Measurements from ENCODE around the gene PLEKHG3. TPM values are rescaled to one million over a fixed set of nuclear protein-coding genes. Genes with fewer than 3 reads are reported as not detected.
A peak's percentile ranks its signal among the peaks of the same experiment; 100 is the strongest.

The PLEKHG3 gene
- total and polyA plus RNA-seq, 4 donors: 8.4 to 21.3 (median 14.6) TPM

DNA sequence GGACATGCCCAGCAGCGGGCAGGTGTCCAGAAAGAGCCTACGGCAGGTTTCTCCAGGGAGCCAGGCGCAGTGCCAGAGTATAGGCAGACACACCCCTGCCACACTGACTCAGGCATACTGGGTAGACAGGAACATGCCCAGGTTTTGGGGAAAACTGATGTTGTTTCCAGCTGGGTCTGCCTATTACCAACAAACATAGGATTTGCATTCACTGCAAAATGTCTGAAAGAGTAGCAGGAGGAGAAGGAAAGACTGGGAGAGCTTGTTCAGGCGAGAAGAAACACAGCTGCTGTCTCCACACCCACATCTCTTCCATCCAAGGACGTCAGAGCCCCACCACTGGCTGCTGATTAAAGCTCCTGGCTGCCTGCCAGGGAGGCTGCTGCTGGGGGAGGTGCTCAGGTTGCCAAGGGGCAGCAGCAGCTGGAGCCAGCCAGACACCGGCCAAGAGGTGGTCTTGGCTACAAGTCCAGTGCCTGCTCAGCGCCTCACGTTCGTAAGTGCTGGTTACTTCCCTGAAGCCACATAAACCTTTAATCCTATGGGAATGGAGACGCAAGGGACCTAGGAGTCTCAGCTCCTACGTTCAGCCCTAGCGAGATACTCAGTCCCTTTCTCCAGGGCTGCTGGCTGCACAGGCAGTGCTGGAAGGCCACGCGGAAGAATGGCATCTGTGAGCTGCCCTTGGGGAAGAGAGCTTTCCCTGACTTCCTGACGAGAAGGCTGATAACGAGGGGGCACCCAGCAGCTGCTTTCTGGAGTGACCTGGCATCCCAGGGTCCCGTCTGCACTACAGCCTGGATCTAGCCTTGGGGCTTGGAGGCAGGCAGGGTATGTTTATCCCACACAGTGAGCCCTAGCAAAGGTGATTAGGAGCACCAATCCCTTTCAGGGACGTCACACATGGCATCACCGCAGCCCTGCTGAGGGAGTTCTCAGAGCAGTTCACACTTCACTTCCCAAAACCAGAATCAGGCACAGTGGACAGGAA lies 58.1 kb downstream of the PLEKHG3 start:
- TF ChIP-seq SP1 (IDR thresholded peaks at IDR 0.05) (peak; percentile 14), FOXA2 (IDR thresholded peaks at IDR 0.05) (no peak), HNF4G (IDR thresholded peaks at IDR 0.05) (no peak), NR2F2 (IDR thresholded peaks at IDR 0.05) (peak; percentile 72), JUND (IDR thresholded peaks at IDR 0.05) (no peak)
- H3K36me3 ChIP-seq (ENCODE audit: control insufficient read depth in 4 of 4, insufficient read depth in 3 of 4, low read depth in 1 of 4, low read length in 3 of 4): no peaks in the 10 kb centered on the region
- peak overlapping the region in 1 of 2 donors; percentile 16 for H3K27ac ChIP-seq (ENCODE audit: low read depth in 1 of 2, low read length in 2 of 2)
- WGBS: 39% methylated on average over 19 of the region's 19 CpGs
- no peaks in the 10 kb centered on the region for H3K9me3 ChIP-seq (ENCODE audit: control insufficient read depth in 4 of 4, low read length in 3 of 4)
- no peak overlapping the region for H3K9ac ChIP-seq (ENCODE audit: low read depth in 1 of 2, low read length in 2 of 2)
- H3K4me1 ChIP-seq (ENCODE audit: control insufficient read depth in 4 of 4, insufficient read depth in 4 of 4, low read length in 3 of 4): peaks cover 0 to 9% (median 3%) of the 10 kb centered on the region in 4 donors
- H3K4me3 ChIP-seq (ENCODE audit: low read depth in 1 of 3, low read length in 3 of 3): no peak overlapping the region
- H3K27me3 ChIP-seq (ENCODE audit: control insufficient read depth in 4 of 4, insufficient read depth in 4 of 4, low read length in 3 of 4): no peaks in the 10 kb centered on the region
- peak; percentile 91 for DNase-seq (ENCODE audit: low spot score)

DNA sequence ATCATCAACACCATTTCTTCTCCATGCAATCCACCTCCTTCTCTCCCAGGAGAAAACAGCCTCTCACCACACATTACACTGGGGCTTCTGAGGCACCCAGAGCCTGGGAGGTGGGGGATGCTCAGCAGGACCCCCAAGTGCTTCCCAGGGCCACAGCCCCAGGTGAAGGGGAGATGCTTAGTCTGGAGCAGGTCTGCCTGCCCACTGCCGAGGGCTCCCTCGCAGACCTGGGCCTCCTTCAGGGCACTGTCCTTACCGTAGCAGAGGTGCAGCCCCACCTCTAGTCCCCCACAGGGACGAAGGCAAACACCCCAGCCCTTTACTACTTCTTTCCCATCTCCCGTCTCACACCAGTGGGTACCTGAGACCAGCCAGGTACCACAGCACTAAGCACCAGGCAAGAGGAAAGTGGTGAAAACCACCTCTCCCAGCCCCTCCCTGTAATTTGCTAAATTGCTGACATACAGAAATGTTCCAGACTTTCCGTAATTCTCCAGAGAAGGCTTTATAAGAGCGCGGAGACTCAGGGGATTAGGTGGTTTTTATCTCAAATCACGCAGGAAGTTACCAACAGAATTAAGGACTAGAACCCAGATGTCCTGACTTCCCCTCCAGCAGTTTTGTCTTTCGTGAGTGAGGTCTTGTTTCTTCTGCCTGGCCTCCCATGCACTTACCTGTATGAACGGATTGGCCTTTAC lies 59.0 kb downstream of the PLEKHG3 start:
- Histone ChIP-seq H3K9ac (ENCODE audit: low read depth in 1 of 2, low read length in 2 of 2) (no peak overlapping the region), H3K4me1 (ENCODE audit: control insufficient read depth in 4 of 4, insufficient read depth in 4 of 4, low read length in 3 of 4) (peaks cover 0 to 10% (median 4%) of the 10 kb centered on the region in 4 donors), H3K36me3 (ENCODE audit: control insufficient read depth in 4 of 4, insufficient read depth in 3 of 4, low read depth in 1 of 4, low read length in 3 of 4) (no peaks in the 10 kb centered on the region), H3K27me3 (ENCODE audit: control insufficient read depth in 4 of 4, insufficient read depth in 4 of 4, low read length in 3 of 4) (no peaks in the 10 kb centered on the region), H3K9me3 (ENCODE audit: control insufficient read depth in 4 of 4, low read length in 3 of 4) (no peaks in the 10 kb centered on the region), H3K4me3 (ENCODE audit: low read depth in 1 of 3, low read length in 3 of 3) (no peak overlapping the region), H3K27ac (ENCODE audit: low read depth in 1 of 2, low read length in 2 of 2) (no peak overlapping the region)
- no peak for DNase-seq (ENCODE audit: low spot score)
- TF ChIP-seq NR2F2 (IDR thresholded peaks at IDR 0.05) (no peak), HNF4G (IDR thresholded peaks at IDR 0.05) (no peak), RAD21 (IDR thresholded peaks at IDR 0.05) (no peak), HNF4A (conservative IDR thresholded peaks at IDR 0.05) (no peak), RXRA (IDR thresholded peaks at IDR 0.05) (no peak), GABPA (IDR thresholded peaks at IDR 0.05 in 1 of 2, conservative IDR thresholded peaks at IDR 0.05 in 1 of 2) (no peak), FOXA1 (IDR thresholded peaks at IDR 0.05) (no peak), EGR1 (IDR thresholded peaks at IDR 0.05; ENCODE audit: low read depth in 2 of 2) (no peak), YY1 (IDR thresholded peaks at IDR 0.05) (no peak), SP1 (IDR thresholded peaks at IDR 0.05) (no peak), TAF1 (conservative IDR thresholded peaks at IDR 0.05) (no peak)
- TF ChIP-seq, protein P1, sequence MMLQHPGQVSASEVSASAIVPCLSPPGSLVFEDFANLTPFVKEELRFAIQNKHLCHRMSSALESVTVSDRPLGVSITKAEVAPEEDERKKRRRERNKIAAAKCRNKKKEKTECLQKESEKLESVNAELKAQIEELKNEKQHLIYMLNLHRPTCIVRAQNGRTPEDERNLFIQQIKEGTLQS (IDR thresholded peaks at IDR 0.05): no peak
- TF ChIP-seq, protein P2, sequence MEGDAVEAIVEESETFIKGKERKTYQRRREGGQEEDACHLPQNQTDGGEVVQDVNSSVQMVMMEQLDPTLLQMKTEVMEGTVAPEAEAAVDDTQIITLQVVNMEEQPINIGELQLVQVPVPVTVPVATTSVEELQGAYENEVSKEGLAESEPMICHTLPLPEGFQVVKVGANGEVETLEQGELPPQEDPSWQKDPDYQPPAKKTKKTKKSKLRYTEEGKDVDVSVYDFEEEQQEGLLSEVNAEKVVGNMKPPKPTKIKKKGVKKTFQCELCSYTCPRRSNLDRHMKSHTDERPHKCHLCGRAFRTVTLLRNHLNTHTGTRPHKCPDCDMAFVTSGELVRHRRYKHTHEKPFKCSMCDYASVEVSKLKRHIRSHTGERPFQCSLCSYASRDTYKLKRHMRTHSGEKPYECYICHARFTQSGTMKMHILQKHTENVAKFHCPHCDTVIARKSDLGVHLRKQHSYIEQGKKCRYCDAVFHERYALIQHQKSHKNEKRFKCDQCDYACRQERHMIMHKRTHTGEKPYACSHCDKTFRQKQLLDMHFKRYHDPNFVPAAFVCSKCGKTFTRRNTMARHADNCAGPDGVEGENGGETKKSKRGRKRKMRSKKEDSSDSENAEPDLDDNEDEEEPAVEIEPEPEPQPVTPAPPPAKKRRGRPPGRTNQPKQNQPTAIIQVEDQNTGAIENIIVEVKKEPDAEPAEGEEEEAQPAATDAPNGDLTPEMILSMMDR (IDR thresholded peaks at IDR 0.05; ENCODE audit: low read depth, low read length, missing input control): no peak
- TF ChIP-seq, protein P3, sequence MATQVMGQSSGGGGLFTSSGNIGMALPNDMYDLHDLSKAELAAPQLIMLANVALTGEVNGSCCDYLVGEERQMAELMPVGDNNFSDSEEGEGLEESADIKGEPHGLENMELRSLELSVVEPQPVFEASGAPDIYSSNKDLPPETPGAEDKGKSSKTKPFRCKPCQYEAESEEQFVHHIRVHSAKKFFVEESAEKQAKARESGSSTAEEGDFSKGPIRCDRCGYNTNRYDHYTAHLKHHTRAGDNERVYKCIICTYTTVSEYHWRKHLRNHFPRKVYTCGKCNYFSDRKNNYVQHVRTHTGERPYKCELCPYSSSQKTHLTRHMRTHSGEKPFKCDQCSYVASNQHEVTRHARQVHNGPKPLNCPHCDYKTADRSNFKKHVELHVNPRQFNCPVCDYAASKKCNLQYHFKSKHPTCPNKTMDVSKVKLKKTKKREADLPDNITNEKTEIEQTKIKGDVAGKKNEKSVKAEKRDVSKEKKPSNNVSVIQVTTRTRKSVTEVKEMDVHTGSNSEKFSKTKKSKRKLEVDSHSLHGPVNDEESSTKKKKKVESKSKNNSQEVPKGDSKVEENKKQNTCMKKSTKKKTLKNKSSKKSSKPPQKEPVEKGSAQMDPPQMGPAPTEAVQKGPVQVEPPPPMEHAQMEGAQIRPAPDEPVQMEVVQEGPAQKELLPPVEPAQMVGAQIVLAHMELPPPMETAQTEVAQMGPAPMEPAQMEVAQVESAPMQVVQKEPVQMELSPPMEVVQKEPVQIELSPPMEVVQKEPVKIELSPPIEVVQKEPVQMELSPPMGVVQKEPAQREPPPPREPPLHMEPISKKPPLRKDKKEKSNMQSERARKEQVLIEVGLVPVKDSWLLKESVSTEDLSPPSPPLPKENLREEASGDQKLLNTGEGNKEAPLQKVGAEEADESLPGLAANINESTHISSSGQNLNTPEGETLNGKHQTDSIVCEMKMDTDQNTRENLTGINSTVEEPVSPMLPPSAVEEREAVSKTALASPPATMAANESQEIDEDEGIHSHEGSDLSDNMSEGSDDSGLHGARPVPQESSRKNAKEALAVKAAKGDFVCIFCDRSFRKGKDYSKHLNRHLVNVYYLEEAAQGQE (IDR thresholded peaks at IDR 0.05): no peak
- TF ChIP-seq, protein P4, sequence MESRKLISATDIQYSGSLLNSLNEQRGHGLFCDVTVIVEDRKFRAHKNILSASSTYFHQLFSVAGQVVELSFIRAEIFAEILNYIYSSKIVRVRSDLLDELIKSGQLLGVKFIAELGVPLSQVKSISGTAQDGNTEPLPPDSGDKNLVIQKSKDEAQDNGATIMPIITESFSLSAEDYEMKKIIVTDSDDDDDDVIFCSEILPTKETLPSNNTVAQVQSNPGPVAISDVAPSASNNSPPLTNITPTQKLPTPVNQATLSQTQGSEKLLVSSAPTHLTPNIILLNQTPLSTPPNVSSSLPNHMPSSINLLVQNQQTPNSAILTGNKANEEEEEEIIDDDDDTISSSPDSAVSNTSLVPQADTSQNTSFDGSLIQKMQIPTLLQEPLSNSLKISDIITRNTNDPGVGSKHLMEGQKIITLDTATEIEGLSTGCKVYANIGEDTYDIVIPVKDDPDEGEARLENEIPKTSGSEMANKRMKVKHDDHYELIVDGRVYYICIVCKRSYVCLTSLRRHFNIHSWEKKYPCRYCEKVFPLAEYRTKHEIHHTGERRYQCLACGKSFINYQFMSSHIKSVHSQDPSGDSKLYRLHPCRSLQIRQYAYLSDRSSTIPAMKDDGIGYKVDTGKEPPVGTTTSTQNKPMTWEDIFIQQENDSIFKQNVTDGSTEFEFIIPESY (IDR thresholded peaks at IDR 0.05): no peak
- TF ChIP-seq, protein P5, sequence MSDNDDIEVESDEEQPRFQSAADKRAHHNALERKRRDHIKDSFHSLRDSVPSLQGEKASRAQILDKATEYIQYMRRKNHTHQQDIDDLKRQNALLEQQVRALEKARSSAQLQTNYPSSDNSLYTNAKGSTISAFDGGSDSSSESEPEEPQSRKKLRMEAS (IDR thresholded peaks at IDR 0.05): no peak
- WGBS: 88% methylated on average over 11 of the region's 11 CpGs

Data from liver (tissue), 9 donors.